HPDE6-E6E7 (cell line): ENCODE data around the gene PCSK9.
A peak's percentile ranks its signal among the peaks of the same experiment; 100 is the strongest.
"Not testable (repeated sequence)": the region's sequence is repeated elsewhere in the genome, so short reads cannot be mapped to it uniquely, and the experiment has no call there.

ENCODE experiments used
- DNase-seq: peaks from one replicate; pipeline ENCODE4 v3.0.0; 2011; ENCODE audit warnings: missing footprints; ENCODE audit errors: extremely low spot score

PCSK9 gene

DNA sequence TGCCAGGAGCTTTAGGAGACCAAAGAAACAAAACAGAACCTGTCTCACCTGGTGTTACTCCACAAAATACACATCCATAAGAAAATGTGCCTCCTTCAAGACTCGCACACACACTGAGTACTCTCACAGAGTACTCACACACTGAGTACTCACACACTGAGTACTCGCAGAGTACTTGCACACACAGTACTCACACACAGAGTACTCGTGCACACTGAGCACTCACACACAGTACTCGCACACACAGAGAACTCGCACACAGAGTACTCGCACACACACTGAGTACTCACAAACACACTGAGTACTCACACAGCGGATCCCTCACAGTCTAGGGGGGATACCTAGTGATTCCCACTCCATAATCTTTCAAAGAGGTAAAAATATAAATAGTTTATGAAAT, 40.3 kb downstream of the PCSK9 start:
- no peak for DNase-seq

DNA sequence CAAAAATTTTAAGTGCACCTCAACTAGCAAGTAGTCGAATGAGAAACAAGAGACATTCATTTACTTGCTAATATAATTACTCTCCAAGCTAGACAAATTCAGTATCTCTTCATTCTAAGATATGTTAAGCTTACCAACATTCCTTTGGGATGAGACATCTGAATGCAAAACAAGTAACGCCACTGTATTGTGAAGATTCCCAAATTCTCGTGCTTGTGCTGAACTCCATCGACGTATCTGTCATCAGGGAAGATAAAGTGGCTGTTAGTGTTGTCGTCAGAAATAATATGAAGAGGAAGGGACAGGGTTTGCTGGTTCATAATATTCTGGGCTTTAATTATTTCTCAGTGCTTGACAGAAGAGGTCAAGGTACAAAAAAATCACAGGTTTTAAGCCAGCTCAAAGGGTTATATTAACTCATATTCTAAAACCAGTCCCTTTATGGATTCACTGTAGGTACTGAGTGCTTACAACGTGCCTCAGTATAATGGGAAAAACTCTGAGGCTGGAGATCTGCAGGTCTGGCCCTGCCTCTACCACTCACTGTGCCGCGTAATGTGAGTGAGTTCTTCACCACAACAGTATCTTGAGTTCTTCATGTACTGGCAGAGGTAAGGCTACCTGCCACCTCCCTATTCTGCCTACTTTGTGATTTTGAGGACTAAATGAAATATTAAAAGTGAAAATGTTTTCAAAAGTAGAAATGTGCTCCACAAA, 42.0 kb downstream of the PCSK9 start:
- DNase-seq: peak; percentile 32

DNA sequence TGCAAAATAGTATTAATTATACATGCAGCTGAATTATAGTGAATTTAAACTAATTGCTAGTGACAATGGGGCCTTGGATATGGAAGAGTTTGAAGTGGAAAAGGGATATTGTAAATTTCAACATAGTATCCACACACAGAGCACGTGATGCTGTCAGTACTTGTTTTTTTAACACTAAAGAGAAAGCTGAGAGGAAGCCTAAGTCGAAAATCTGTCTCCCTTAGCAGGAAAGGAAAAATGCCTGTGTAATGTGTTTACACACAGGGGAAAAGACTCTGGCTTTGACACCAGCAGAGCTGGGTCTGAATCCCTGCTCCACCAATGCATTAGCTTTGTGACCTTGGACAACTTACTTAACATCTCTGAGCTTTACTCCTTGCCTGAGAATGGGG, 42.6 kb downstream of the PCSK9 start:
- no peak for DNase-seq

DNA sequence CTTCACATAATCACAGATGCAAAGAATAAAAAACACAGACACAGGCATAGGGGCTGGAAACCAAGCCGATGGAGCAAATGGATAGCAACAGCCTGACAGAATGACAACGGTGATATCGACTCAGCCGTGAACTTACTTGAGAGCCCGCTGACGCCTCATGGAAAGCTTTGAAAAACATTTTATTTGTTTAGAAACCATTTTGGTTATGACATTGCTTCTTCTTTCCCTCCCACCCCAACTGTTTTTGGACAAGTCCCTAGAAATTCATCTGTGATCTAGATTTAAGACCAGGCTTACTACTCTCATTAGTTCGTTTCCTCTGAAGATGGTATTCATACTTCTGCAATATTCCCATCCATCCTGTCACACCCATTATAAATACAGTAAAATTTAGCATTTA, 44.9 kb downstream of the PCSK9 start:
- DNase-seq: no peak

DNA sequence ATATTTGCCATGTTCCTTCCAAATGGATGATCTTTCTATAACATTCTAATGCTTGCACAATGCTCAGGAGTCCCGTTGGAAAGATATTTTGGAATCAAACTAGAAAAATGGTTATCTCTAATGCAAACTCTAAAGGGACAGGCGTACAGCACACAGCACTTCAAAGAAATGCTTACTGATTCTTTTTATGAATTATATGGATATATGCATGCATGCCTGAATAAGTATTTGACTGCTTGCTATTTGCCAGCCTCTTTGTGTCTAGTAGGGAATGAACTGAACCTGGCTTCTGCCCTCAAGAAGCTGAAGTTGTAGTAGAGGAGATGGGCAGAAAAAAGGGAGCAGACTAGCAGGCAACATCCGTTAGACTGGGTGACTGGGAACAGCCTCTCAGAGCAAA, 48.1 kb downstream of the PCSK9 start:
- DNase-seq: no peak

DNA sequence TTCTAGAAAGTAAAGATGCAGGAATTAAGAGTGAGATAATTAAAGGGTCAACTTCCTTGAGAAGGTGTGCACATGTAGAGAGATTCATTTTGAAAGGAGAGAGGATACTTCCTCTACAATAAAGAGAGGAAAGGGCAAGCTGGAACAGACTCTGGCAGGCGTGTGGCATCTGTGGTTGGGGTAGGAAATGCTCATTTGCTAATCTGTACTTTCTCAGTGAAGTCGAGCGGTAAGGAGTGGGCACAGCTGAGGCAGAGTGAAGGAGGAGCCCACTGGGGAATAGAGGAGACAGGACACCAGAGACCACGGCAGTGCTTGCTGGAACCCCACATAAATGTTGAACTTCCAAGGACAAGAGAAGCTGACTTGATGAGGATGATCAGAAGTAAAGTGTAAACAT, 49.1 kb downstream of the PCSK9 start:
- no peak for DNase-seq

DNA sequence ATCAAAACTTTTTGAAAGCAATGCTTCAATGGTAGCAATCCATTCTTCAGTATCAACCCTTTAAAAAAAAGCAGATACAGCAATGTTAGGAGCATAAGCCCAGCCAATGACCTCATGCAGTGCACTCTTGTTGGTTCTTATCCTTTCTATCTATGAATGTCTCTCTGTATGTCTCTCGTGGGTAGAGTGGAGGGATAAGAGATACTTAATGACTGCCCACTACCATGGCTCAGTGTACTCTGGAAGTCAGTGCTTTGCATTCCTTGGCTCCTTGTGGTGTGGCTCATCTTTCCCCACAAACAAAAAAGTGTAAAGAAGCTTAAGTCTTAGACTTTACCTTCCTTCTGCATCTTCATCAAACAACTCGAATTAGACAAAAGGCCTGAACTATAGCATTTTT, 50.3 kb downstream of the PCSK9 start:
- DNase-seq: no peak

DNA sequence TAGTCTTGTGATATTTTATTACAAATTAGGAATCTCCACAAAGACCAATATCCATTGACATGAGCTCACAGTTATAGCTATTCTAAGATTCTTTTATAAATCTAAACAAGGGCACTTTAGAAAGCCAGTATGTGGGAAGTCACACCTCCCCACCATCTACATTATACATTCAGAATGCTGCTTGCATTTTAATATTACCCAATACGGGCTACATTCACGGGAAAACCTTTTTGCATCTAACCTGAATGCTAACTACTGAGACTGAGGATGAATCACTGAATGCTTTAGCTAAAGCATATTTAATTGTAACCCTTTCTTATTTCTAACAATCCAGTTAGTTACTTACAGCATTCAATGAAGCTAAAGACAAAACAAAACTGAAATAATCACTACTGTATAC, 53.1 kb downstream of the PCSK9 start:
- no peak for DNase-seq

DNA sequence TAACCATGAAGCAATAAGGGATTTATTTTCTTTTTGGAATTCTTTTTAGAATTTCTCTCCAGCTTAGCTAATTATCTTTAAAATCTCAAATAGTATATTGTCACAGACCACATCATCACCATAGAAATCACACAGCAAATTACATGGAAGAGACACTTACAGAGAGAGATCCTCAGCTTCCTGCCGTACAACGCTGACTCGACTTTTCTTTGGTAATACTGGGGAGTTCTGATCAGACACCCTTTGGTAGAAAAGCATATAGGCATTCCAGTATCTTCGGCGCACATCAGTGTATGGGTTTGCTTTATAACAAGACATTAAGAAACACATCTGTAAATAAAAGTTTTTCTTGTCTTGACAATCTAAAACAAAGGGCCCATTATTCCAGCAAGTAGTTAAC, 55.7 kb downstream of the PCSK9 start:
- no peak for DNase-seq

DNA sequence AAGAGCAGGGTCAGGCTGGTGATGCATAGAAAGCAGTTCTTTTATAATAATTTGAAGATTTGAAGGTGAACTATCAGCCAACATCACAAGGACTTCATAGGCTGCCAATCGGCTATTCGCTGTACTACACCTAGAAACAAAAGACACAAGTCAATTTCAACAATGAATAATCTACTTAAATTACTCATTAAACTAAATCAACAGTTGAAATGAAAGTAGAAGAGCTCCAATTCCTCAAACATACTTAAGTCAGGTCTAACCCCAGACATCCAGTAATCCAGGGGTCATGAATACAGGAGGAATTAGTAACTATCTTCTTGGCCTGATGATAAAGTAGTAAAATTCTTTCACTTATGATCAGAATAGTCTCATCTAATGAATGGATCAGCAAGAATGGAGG, 64.5 kb downstream of the PCSK9 start:
- no peak for DNase-seq

DNA sequence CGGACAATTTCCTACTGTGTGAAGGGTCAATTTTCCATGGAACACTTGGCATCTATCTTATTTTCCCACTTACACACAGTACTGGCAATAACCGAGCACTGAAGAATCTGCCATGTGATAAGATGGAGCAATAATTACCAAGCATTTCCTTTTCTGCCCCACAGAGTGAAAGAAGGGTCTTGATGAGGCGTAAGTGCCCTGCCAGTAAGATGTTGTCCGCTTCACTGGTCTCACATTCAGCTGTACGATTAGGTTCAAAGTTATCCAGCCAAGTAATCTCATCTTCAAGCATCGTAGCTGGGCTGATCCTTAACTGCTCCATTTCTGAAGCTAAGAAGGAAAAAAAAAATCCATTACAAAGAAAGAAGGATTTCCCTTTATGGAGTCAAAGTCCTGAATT, 67.8 kb downstream of the PCSK9 start:
- no peak for DNase-seq

DNA sequence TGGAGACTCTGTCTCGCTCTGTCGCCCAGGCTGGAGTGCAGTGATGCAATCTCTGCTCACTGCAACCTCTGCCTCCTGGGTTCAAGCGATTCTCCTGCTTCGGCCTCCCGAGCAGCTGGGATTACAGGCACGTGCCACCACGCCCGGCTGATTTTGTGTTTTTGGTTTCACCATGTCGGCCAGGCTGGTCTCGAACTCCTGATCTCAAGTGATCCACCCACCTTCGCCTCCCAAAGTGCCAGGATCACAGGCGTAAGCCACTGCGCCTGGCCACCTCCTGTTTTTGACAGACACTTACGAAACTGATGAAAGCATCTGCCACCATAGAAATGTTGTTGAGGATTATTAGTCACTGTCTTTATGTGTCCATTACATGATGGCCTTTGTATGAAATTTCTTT, 69.7 kb downstream of the PCSK9 start:
- not testable (repeated sequence) for DNase-seq
